CD4-positive, alpha-beta T cell treated with Interleukin-4 for 4 hours (primary cell): ENCODE results near the gene ZNF48.

ENCODE experiments used
- DNase-seq: peaks from one replicate; pipeline ENCODE4 v3.0.0-alpha.2; 2020

ZNF48 gene

DNA sequence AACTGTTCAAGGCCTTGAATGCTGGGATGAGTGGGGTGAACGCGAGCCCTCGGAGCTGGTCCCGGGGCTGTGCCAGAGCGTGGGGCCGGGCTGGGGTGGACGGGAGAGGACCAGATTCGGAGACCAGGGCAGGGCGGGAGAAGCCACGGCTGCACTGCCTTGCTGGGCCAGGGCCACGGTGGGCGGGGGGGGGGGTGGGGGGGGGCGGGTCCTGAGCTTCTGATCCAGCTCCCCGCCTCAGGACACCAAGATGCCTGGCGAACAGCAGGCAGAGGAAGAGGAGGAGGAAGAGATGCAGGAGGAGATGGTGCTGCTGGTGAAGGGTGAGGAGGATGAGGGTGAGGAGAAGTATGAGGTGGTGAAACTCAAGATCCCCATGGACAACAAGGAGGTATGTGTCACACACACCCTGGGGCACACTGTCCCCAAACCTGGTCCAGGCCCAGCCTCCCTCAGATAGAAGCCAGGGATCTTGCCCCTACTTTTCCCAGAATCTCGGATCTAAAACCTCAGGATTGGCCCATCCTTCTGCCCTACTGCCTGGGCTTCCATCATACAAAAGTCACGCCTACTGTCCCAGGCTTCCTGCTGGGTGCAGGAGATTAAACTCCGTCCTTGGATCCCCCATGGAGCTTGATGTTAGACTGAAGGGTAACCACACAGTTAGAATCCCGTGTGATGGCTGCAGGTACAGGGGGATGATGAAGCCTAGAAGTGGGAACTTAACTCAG lies 12.7 kb downstream of the ZNF48 start:
- DNase-seq: no peak

DNA sequence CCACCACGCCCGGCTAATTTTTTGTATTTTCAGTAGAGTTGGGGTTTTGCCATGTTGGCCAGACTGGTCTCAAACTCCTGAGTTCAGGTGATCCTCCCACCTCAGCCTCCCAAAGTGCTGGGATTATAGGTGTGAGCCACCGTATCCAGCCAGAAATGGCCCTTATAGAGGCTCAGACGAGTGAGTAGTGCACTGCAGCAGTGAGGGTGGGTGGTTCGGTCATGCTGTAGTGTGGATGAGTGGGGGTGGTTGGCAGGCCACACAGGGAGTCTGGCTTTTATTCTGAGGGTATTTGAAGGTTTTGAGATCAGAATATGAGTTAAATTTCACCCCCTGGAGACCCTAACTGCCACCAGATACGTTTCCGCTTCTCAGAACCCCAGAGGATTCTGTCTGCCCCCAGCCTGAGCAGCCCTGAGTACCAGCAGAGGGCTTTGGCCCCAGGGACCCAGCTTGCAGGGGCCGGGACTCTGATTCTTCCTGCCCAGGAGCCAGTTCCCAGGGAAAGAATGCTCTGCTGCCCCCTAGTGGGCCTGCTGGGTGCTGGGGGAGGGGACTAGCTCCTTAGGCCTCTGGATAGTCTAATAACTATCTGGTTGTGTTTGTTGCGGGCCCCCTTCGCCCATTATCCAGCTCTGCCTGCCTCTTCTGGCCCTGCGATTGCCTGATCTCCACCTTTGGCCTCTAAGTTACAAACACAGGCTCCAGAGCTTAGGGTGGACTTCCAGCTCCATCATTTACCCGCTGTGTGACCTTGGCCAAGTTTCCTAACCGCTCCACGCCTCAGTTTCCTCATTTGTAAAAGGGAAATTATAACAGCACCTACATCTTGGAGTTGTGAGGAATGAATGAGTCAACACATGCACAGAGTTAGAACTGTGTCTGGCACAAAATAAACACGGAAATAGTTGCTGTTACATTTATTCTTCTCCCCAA lies 14.2 kb downstream of the ZNF48 start:
- DNase-seq: peak; percentile 90

DNA sequence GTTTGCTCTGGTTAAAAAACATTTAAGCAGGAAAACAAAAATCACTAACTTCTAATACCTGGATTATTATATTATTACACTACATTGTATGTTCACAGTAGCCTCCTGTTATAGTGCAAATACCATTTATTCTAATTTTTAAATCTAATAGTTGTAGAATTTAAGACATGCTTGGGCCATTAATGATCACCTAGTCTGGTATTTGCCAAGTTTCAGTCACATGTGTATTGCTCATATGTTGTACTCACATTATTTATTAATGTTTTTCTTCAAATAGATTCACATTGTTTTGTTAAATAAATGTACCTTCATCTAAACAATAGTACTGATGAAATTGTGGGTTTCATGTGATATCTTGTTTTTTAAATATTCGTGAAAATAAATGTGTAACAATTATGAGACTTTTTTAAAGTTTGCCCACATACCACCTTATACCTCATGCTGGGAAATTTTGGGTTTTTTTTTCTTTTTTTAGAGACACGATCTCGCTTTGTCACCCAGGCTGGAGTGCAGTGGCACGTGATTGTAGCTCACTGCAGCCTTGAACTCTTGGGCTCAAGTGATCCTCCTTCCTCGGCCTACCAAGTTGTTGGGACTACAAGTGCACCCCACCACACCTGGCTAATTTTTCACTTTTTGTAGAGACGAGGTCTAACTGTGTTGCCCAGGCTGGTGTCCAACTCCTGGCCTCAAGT lies 18.0 kb downstream of the ZNF48 start:
- no peak for DNase-seq

DNA sequence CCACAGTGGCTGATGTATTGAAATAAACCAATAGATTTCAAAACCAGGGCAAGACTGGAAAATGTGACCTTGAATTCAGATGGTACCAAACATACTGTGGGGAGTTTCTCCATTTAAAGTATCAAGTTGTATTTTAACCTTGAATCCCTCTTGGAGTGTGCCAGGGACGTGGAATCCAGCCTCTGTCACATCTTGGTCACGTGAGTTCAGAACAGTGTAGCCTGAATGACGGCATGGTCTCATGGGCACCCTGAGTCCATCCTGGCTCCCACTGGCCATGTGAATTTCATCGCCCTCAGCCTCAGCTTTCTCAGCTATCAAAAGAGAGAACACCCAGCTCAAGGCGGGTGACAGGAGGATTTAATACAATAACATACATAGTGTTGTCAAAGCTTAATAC lies 18.9 kb downstream of the ZNF48 start:
- no peak for DNase-seq

GRCh38 chr16:30416047-30416603 lies 20.9 kb downstream of the ZNF48 start:
- DNase-seq: no peak

GRCh38 chr16:30416624-30417528 lies 21.7 kb downstream of the ZNF48 start:
- no peak for DNase-seq

- DNase-seq: peak; percentile 89
Measured at GRCh38 chr16:30417529-30418349, 22.5 kb downstream of the ZNF48 start.

GRCh38 chr16:30418350-30419181 lies 23.3 kb downstream of the ZNF48 start:
- no peak for DNase-seq

DNA sequence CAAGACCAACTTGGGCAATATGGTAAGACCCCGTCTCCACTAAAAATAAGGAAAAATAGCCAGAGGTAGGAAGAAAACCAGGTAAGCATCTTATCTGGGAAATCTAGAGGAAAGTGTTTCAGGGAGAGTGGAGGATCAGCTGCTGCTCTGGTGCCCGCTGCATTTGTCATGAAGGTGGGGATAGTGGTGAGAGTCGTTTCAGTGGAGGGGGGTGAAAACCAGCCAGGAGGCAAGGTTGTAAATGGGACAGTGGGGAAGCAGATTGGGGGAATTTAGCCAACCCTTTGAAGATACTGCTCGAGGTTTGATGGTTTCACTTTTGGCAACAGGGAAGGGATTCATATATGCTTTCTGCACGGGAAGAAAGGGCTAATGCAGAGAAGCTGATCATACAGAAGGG lies 25.8 kb downstream of the ZNF48 start:
- DNase-seq: no peak

DNA sequence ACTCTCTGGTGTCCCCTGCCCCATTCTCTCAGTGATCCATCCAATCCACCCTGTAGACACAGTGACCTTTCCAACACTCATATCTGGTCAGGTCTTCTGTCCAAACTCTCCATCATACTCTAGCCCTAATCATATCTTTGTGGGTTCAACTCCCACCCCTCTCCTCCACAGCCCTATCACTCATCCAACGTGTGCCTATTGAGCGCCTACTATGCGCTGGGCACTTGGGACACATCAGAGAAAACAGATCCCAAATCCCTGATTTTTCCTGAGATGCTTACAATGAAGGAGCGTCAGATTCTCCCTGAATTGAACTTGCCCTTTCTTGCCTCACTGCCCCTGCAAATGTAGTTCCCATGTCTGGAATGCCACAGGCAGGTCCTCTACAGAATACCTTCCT lies 32.8 kb downstream of the ZNF48 start:
- no peak for DNase-seq

- no peak for DNase-seq
Measured at GRCh38 chr16:30429418-30429677, 34.1 kb downstream of the ZNF48 start.

DNA sequence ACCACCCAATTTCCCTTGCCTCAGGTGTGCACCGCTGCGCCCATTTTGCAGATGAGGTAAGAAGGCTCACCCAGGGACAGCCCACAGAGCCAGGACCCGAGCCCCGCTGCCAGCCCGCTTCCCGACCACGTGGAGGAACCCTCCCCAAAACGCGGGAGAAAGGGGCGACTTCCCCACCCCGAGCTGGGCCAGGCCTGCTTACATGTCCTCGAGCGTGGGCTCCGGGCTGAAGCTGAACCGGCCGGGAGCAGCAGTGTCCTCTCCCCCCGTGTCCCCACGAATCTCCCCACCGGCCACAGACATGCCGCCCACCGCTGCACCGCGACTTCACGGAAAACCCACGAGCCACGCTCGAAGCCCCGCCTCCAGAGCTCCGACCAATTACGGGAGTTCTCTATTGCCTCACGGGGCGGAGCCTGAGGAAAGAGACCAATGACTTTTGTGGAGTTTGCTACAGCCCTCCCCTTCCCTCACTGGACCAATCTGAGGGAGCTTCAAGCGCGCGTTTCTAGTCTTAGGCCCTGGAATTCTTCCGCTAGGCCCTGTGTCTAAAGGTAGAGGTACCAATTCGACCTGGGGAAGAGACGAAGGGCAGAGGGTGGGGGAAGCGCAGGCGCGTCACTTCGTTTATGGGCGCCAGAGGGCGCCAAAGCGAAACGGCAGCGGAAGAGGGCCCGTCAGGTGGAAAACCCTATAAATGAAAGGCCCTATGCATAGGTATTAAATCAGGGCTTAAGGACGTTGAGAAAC lies 34.6 kb downstream of the ZNF48 start, which contains the start of gene DCTPP1:
DCTPP1 (minus strand) TSS at position 353 of the 750 bp plus-strand sequence; CDS start at position 303, 50 bp downstream.
- DNase-seq: peak; percentile 99

GRCh38 chr16:30430428-30430970 lies 35.3 kb downstream of the ZNF48 start:
- DNase-seq: no peak

GRCh38 chr16:30434852-30435251 lies 39.6 kb downstream of the ZNF48 start:
- no peak for DNase-seq

GRCh38 chr16:30437511-30438046 lies 42.4 kb downstream of the ZNF48 start:
- DNase-seq: no peak

DNA sequence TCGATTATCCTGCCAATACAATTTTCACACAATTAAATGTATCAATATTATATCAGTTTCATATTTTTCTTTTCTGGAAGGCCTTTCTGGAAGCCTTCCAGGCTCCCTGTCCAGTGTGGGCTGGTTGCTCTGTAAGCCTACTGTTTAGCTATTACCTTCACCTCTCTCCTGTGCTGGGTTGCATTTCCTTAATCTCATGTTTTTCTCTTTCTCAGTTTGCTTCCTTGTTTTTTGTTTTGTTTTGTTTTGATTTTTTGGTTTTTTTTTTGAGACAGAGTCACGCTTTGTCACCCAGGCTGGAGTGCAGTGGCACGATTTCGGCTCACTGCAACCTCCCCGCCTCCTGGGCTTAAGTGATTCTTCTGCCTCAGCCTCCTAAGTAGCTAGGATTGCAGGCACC lies 43.6 kb downstream of the ZNF48 start:
- DNase-seq: no peak

- DNase-seq: no peak
Measured at GRCh38 chr16:30439720-30440348, 44.6 kb downstream of the ZNF48 start.

GRCh38 chr16:30443631-30444030 lies 48.4 kb downstream of the ZNF48 start:
- DNase-seq: no peak
